Mucosa of stomach (tissue), 1 donor: ENCODE measurements around the gene RBP3.

Experiments
- H3K27me3 ChIP-seq: one replicate; pipeline ENCODE4 v1.7.0; 2013; ENCODE audit warnings: mild to moderate bottlenecking, low read length; ENCODE audit not compliant: control insufficient read depth, insufficient read depth
- H3K36me3 ChIP-seq: one replicate; pipeline ENCODE4 v1.7.0; 2013; ENCODE audit warnings: low read length; ENCODE audit not compliant: control insufficient read depth, insufficient read depth
- H3K4me1 ChIP-seq: one replicate; pipeline ENCODE4 v1.7.0; 2013; ENCODE audit warnings: mild to moderate bottlenecking, low read length; ENCODE audit not compliant: control insufficient read depth, insufficient read depth
- H3K4me3 ChIP-seq: one replicate; pipeline ENCODE4 v1.7.0; 2013; ENCODE audit warnings: low read length
- H3K9ac ChIP-seq: one replicate; pipeline ENCODE4 v1.7.0; 2013; ENCODE audit warnings: mild to moderate bottlenecking, low read length, moderate library complexity
- H3K9me3 ChIP-seq: one replicate; pipeline ENCODE4 v1.7.0; 2013; ENCODE audit warnings: mild to moderate bottlenecking, low read length, moderate library complexity; ENCODE audit not compliant: control insufficient read depth
- donor health status: Pancreatic carcinoma.

RBP3 gene

GRCh38 chr10:47344996-47345870 lies 2.9 kb upstream of the RBP3 start:
- Histone ChIP-seq H3K9ac (no peak overlapping the region), H3K9me3 (no peaks in the 10 kb centered on the region), H3K36me3 (no peaks in the 10 kb centered on the region)

GRCh38 chr10:47346581-47347302 lies 1.4 kb upstream of the RBP3 start:
- no peaks in the 10 kb centered on the region for H3K36me3 ChIP-seq
- H3K4me3 ChIP-seq = no peak overlapping the region
- H3K4me1 ChIP-seq = no peaks in the 10 kb centered on the region
- H3K9me3 ChIP-seq = no peaks in the 10 kb centered on the region
- no peaks in the 10 kb centered on the region for H3K27me3 ChIP-seq
- no peak overlapping the region for H3K9ac ChIP-seq

More at GRCh38 chr10:47344996-47345870, 2.9 kb upstream of the RBP3 start:
- no peaks in the 10 kb centered on the region for H3K27me3 ChIP-seq
- no peak overlapping the region for H3K4me3 ChIP-seq
- no peaks in the 10 kb centered on the region for H3K4me1 ChIP-seq

- no peak overlapping the region for H3K4me3 ChIP-seq
- H3K36me3 ChIP-seq = no peaks in the 10 kb centered on the region
- H3K4me1 ChIP-seq = no peaks in the 10 kb centered on the region
- no peaks in the 10 kb centered on the region for H3K27me3 ChIP-seq
- no peak overlapping the region for H3K9ac ChIP-seq
- no peaks in the 10 kb centered on the region for H3K9me3 ChIP-seq
Measured at GRCh38 chr10:47347303-47347675, 874 bp upstream of the RBP3 start.

- H3K4me1 ChIP-seq = no peaks in the 10 kb centered on the region
- H3K9ac ChIP-seq = no peak overlapping the region
- no peaks in the 10 kb centered on the region for H3K27me3 ChIP-seq
- H3K36me3 ChIP-seq = no peaks in the 10 kb centered on the region
- no peaks in the 10 kb centered on the region for H3K9me3 ChIP-seq
- no peak overlapping the region for H3K4me3 ChIP-seq
Measured at GRCh38 chr10:47348661-47349470, 703 bp downstream of the RBP3 start.

- Histone ChIP-seq H3K27me3 (no peaks in the 10 kb centered on the region), H3K36me3 (no peaks in the 10 kb centered on the region), H3K4me3 (no peak overlapping the region), H3K9ac (no peak overlapping the region), H3K4me1 (no peaks in the 10 kb centered on the region), H3K9me3 (no peaks in the 10 kb centered on the region)
Measured at GRCh38 chr10:47349516-47349915, 1.4 kb downstream of the RBP3 start.

- Histone ChIP-seq H3K4me3 (no peak overlapping the region), H3K9ac (no peak overlapping the region), H3K27me3 (no peaks in the 10 kb centered on the region), H3K9me3 (no peaks in the 10 kb centered on the region), H3K4me1 (no peaks in the 10 kb centered on the region), H3K36me3 (no peaks in the 10 kb centered on the region)
Measured at GRCh38 chr10:47349941-47350371, 1.8 kb downstream of the RBP3 start.

- no peak overlapping the region for H3K9ac ChIP-seq
Measured at GRCh38 chr10:47350671-47351640, 2.8 kb downstream of the RBP3 start.

GRCh38 chr10:47351899-47352815 lies 4.0 kb downstream of the RBP3 start:
- no peak overlapping the region for H3K4me3 ChIP-seq
- H3K9ac ChIP-seq = no peak overlapping the region
- no peaks in the 10 kb centered on the region for H3K9me3 ChIP-seq
- H3K4me1 ChIP-seq = no peaks in the 10 kb centered on the region
- H3K36me3 ChIP-seq = no peaks in the 10 kb centered on the region
- no peaks in the 10 kb centered on the region for H3K27me3 ChIP-seq

More at GRCh38 chr10:47350671-47351640, 2.8 kb downstream of the RBP3 start:
- Histone ChIP-seq H3K4me3 (no peak overlapping the region), H3K4me1 (no peaks in the 10 kb centered on the region), H3K9me3 (no peaks in the 10 kb centered on the region), H3K27me3 (no peaks in the 10 kb centered on the region), H3K36me3 (no peaks in the 10 kb centered on the region)

- no peaks in the 10 kb centered on the region for H3K36me3 ChIP-seq
- no peak overlapping the region for H3K4me3 ChIP-seq
Measured at GRCh38 chr10:47353351-47353750, 5.2 kb downstream of the RBP3 start.

GRCh38 chr10:47354165-47354564 lies 6.0 kb downstream of the RBP3 start:
- Histone ChIP-seq H3K27me3 (no peaks in the 10 kb centered on the region), H3K9ac (no peak overlapping the region), H3K4me3 (no peak overlapping the region), H3K9me3 (no peaks in the 10 kb centered on the region), H3K36me3 (no peaks in the 10 kb centered on the region), H3K4me1 (no peaks in the 10 kb centered on the region)

More at GRCh38 chr10:47353351-47353750, 5.2 kb downstream of the RBP3 start:
- no peaks in the 10 kb centered on the region for H3K4me1 ChIP-seq
- no peaks in the 10 kb centered on the region for H3K27me3 ChIP-seq
- no peaks in the 10 kb centered on the region for H3K9me3 ChIP-seq
- H3K9ac ChIP-seq = no peak overlapping the region
